ENCODE data around the gene LPAR2. TPM values are rescaled to one million over a fixed set of nuclear protein-coding genes. Genes with fewer than 3 reads are reported as not detected.

Gene LPAR2
- total and polyA plus RNA-seq, 2 donors (not counting 3 experiments of a cell fraction or from before 2014, with no cell fraction given): 4.7 to 5.0 TPM

GRCh38 chr19:19591133-19591825 is 36.7 kb downstream of the LPAR2 start:
- Histone ChIP-seq H3K4me2 (ENCODE audit: insufficient read depth, low read length) (no peak overlapping the region), H3K27me3 (ENCODE audit: control insufficient read depth in 2 of 2, insufficient read depth in 2 of 2, low read length in 2 of 2) (no peaks in the 10 kb centered on the region), H3K27ac (ENCODE audit: insufficient read depth, low read depth, low read length) (no peak overlapping the region), H3K9ac (replicated peaks; ENCODE audit: extremely low read depth, insufficient read depth, low read length) (no peak overlapping the region), H4K20me1 (replicated peaks; ENCODE audit: control insufficient read depth, extremely low read depth, insufficient read depth, low read length) (no peaks in the 10 kb centered on the region), H2AFZ (ENCODE audit: low read depth, low read length) (no peak overlapping the region), H3K4me3 (replicated peaks in 1 of 3; ENCODE audit: insufficient read depth in 1 of 3, low read depth in 1 of 3, low read length in 3 of 3) (no peak overlapping the region), H3K4me1 (ENCODE audit: control insufficient read depth, extremely low read depth, insufficient read depth, low read length) (no peaks in the 10 kb centered on the region), H3K36me3 (ENCODE audit: control insufficient read depth in 2 of 2, extremely low read depth in 1 of 2, insufficient read depth in 2 of 2, low read length in 2 of 2) (no peaks in the 10 kb centered on the region), H3K9me1 (replicated peaks; ENCODE audit: control insufficient read depth, extremely low read depth, insufficient read depth, low read length) (no peaks in the 10 kb centered on the region), H3K79me2 (ENCODE audit: control insufficient read depth, insufficient read depth, low read length) (no peaks in the 10 kb centered on the region), H3K9me3 (replicated peaks; ENCODE audit: control insufficient read depth, insufficient read depth, low read length) (no peaks in the 10 kb centered on the region)
- TF ChIP-seq MAX (IDR thresholded peaks at IDR 0.05; ENCODE audit: insufficient read depth, insufficient read length) (no peak), FOS (IDR thresholded peaks at IDR 0.05; ENCODE audit: borderline replicate concordance, insufficient read depth, low read length) (no peak), POLR2A (IDR thresholded peaks at IDR 0.05; ENCODE audit: low read depth, low read length) (no peak), POLR2AphosphoS5 (IDR thresholded peaks at IDR 0.05; ENCODE audit: insufficient read depth, low read depth, low read length) (no peak), MYC (IDR thresholded peaks at IDR 0.05; ENCODE audit: low read depth, low read length) (no peak), EZH2 (IDR thresholded peaks at IDR 0.05; ENCODE audit: borderline replicate concordance, low read depth, low read length, severe bottlenecking) (no peak), GATA2 (IDR thresholded peaks at IDR 0.05; ENCODE audit: insufficient read depth, insufficient read length, low read depth, low read length) (no peak), JUN (IDR thresholded peaks at IDR 0.05; ENCODE audit: borderline replicate concordance, insufficient read depth, insufficient read length, low read depth) (no peak)
- TF ChIP-seq, protein P1, sequence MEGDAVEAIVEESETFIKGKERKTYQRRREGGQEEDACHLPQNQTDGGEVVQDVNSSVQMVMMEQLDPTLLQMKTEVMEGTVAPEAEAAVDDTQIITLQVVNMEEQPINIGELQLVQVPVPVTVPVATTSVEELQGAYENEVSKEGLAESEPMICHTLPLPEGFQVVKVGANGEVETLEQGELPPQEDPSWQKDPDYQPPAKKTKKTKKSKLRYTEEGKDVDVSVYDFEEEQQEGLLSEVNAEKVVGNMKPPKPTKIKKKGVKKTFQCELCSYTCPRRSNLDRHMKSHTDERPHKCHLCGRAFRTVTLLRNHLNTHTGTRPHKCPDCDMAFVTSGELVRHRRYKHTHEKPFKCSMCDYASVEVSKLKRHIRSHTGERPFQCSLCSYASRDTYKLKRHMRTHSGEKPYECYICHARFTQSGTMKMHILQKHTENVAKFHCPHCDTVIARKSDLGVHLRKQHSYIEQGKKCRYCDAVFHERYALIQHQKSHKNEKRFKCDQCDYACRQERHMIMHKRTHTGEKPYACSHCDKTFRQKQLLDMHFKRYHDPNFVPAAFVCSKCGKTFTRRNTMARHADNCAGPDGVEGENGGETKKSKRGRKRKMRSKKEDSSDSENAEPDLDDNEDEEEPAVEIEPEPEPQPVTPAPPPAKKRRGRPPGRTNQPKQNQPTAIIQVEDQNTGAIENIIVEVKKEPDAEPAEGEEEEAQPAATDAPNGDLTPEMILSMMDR (IDR thresholded peaks at IDR 0.05; ENCODE audit: extremely low read depth in 1 of 2, insufficient read depth in 1 of 2, low read depth in 1 of 2, low read length in 2 of 2): no peak
- DNase-seq (ENCODE audit: low read depth, low spot score) (no peak), FAIRE-seq (no peak)
- intact Hi-C loops (cut with micrococcal nuclease) (no loop called here), dilution Hi-C loops (cut with MboI; ENCODE audit: extremely low pct_ligation_motif_present, low sequenced_read_pairs) (no loop called here)
- POLR2A ChIA-PET: no interaction called here
- BruUV-seq (replicated peaks): no TSS peak
- CTCF ChIA-PET: no interaction called here

Data from endothelial cell of umbilical vein (primary cell).